Urinary bladder (tissue), 4 donors: ENCODE results near the gene OR10J5. TPM values are rescaled to one million over a fixed set of nuclear protein-coding genes. Genes with fewer than 3 reads are reported as not detected.
"Not testable (repeated sequence)": the region's sequence is repeated elsewhere in the genome, so short reads cannot be mapped to it uniquely, and the experiment has no call there.

Experiments used
- DNase-seq: peaks from one replicate; pipeline ENCODE4 v3.0.0-alpha.2; 2015; ENCODE audit errors: extremely low spot score
- H3K27ac ChIP-seq: one replicate; pipeline ENCODE4 v1.5.1; 2013; ENCODE audit warnings: low read depth, mild to moderate bottlenecking, moderate library complexity
- H3K36me3 ChIP-seq: one replicate; pipeline ENCODE4 v1.6.1; 2013; ENCODE audit warnings: mild to moderate bottlenecking, moderate library complexity; ENCODE audit not compliant: insufficient read depth
- H3K4me1 ChIP-seq: one replicate; pipeline ENCODE4 v1.6.1; 2013; ENCODE audit warnings: mild to moderate bottlenecking, moderate library complexity; ENCODE audit not compliant: insufficient read depth
- H3K4me3 ChIP-seq: one replicate; pipeline ENCODE4 v1.5.1; 2013; ENCODE audit warnings: low read depth, low read length
- WGBS: extraction: QIAGEN DNeasy Blood & Tissue Kit; methylation state at CpG from one replicate; pipeline ENCODE4 v1.1.7; 2013; 5-methylcytosine and 5-hydroxymethylcytosine counted together
- polyA plus RNA-seq: library from polyadenylated mRNA; stranded (reverse); fragments of 200-250 nt; gene quantifications from one replicate; pipeline ENCODE4 v1.2.3, GENCODE V29; 2013
- total RNA-seq: library from RNA; depleted of rRNA; stranded (reverse); fragments of >200 nt; gene quantifications from one replicate; pipeline ENCODE4 v1.2.3, GENCODE V29; 2014
- donor health status: healthy with polysubstance abuse.
- donor health status: healthy.

OR10J5 gene, protein sequence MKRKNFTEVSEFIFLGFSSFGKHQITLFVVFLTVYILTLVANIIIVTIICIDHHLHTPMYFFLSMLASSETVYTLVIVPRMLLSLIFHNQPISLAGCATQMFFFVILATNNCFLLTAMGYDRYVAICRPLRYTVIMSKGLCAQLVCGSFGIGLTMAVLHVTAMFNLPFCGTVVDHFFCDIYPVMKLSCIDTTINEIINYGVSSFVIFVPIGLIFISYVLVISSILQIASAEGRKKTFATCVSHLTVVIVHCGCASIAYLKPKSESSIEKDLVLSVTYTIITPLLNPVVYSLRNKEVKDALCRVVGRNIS
- total RNA-seq = not detected
- not detected for polyA plus RNA-seq

DNA sequence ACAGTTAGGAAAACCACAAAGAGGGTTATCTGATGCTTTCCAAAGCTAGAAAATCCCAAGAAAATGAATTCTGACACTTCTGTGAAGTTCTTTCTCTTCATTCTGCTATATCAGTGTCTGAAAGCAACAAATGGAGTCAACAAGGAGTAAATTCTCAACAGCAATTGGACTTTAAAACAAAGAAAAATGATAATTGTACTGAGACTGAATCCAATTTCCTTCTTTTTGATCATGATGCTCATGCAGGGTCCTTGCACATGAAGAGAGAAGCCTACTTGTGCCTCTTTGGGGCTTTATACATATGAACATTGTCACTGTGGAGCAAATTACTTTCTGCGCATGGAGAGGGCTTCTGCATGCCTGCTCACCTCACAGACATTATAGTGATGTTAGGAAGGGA is at the start of gene OR10J5:
Gene OR10J5 (minus strand): TSS at position 101 of the 400 bp plus-strand sequence. CDS start 0 bp downstream, at position 101.
- H3K4me1 ChIP-seq = no peaks in the 10 kb centered on the region
- no peak for DNase-seq
- H3K27ac ChIP-seq = no peak within 1 kb of the TSS
- no peak within 1 kb of the TSS for H3K4me3 ChIP-seq
- no peaks in the 10 kb centered on the region for H3K36me3 ChIP-seq
- 100% methylated on average over 1 of the region's 1 CpG for WGBS

DNA sequence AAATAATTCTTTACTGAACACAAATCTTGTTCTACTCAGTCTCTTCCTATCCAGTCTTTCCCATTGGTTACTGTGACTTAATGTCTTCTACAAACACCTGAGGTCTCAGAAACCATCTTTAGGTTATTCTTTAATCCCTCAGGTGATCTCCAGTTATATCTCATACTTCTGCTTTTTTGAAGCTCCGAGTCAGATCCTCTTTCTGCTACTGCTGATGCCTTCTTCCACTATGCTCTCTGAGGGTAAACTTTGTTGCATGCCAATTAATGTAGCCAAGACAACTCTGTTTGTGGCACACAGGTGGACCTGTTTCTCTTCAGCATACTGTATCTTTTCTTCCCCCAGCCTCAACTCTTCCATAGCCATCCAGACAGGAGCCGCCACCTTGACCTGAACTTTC is 48.7 kb upstream of the OR10J5 start:
- 73% methylated on average over 2 of the region's 2 CpGs for WGBS
- no peaks in the 10 kb centered on the region for H3K36me3 ChIP-seq
- no peaks in the 10 kb centered on the region for H3K4me1 ChIP-seq
- no peak overlapping the region for H3K27ac ChIP-seq
- no peak for DNase-seq
- no peak overlapping the region for H3K4me3 ChIP-seq

DNA sequence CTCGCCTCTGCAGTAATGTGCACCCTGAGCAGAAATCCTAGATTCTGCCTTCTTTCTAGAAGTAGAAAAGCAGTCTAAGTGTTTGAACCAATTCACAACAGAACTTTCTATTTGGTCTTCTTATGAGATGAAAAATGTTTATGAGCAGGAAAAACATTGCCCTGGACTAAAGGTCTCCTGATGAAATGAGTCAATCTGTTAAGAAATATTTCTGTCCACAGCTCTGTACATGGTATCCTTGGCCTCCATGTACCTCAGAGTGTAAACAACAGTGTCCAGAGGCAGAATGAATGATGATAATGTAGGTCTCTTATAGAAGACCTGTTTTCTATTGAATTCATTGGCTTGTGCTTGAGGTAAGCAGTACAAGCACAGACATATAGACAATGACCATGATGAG is 45.6 kb upstream of the OR10J5 start:
- WGBS = 84% methylated on average over 1 of the region's 1 CpG
- Histone ChIP-seq H3K4me1 (no peaks in the 10 kb centered on the region), H3K4me3 (no peak overlapping the region), H3K36me3 (no peaks in the 10 kb centered on the region), H3K27ac (no peak overlapping the region)
- no peak for DNase-seq

DNA sequence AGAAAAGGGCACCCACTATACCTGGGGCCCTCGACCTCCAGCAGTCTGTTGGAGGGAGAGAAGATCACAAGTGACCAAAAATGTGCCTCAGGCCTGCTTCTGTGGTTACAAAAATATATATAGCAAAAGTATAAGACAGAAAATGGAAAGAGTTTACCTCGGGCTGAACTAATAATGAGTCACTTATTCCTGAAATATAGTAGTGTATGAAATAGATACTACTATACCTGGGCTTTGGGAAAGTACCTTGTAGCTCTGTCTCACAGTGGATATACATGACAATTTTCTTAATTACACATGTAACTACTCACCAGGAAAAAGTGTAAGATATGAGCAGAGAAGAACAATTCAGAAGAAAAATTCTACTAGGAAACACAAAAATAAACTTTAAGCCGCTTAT is 44.5 kb upstream of the OR10J5 start:
- no peak for DNase-seq
- WGBS = 67% methylated on average over 3 of the region's 3 CpGs
- H3K4me1 ChIP-seq = no peaks in the 10 kb centered on the region
- no peaks in the 10 kb centered on the region for H3K36me3 ChIP-seq
- no peak overlapping the region for H3K4me3 ChIP-seq
- H3K27ac ChIP-seq = no peak overlapping the region

DNA sequence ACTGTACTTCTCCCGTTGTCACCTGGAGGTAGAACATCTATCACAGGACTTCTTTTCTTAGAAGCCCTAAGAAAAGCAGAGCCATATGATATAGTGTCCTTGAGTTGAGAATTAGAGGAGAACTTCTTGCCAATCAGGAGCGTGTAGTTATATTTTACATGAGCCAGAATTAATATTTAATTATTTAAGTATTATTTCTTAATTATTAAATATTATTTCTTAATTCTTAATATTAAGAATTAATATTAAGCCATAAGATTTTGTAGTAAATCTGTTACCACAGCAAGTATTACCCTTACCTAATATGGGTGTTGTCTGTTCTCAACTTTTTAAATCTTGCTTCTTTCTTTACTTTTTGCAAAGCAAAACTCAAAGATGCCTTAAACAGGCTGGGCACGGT is 41.6 kb upstream of the OR10J5 start:
- no peak for DNase-seq
- H3K27ac ChIP-seq = no peak overlapping the region
- H3K4me1 ChIP-seq = no peaks in the 10 kb centered on the region
- no peaks in the 10 kb centered on the region for H3K36me3 ChIP-seq
- no peak overlapping the region for H3K4me3 ChIP-seq
- 97% methylated on average over 3 of the region's 3 CpGs for WGBS

DNA sequence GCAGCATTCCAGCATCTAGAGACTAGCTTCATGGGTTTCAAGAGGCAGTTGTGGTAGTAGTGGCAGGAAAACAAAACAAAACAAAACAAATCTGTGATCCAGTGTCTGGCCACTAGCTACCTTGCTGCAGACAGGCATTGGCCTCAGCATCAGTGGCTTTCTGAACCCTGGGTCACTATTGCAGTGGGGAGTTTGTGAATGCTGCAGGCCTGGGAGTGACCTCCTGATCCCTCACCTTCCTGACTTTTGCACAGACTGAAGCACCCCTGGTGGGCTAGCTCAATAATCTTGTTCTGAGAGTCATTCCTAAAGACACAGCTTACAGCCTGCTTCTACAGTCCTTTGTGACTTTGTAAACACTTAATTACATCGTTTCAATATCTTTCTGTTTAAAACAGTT is 26.9 kb upstream of the OR10J5 start:
- WGBS = 30% methylated on average over 1 of the region's 1 CpG
- Histone ChIP-seq H3K4me1 (no peaks in the 10 kb centered on the region), H3K4me3 (no peak overlapping the region), H3K36me3 (no peaks in the 10 kb centered on the region), H3K27ac (no peak overlapping the region)
- DNase-seq = no peak

DNA sequence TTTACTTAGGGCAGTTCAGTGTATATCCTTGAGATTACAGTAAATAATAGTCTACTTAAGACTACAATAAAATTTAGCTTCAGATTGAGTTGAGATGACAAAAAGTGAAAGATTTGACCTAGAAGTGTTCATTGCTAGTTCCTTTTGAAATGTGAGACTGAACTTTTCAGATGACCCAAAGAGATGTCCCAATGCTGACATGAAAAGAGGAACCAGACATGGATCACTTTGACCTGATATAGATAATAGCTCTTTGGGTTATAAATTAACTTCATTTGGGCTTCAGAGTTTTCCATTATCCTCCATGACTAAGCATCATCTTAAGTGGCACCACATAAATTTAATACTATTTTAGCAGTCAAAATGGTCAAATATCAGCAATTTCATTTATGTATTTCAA is 25.7 kb upstream of the OR10J5 start:
- no peaks in the 10 kb centered on the region for H3K36me3 ChIP-seq
- DNase-seq = no peak
- no peak overlapping the region for H3K27ac ChIP-seq
- no peak overlapping the region for H3K4me3 ChIP-seq
- no peaks in the 10 kb centered on the region for H3K4me1 ChIP-seq

DNA sequence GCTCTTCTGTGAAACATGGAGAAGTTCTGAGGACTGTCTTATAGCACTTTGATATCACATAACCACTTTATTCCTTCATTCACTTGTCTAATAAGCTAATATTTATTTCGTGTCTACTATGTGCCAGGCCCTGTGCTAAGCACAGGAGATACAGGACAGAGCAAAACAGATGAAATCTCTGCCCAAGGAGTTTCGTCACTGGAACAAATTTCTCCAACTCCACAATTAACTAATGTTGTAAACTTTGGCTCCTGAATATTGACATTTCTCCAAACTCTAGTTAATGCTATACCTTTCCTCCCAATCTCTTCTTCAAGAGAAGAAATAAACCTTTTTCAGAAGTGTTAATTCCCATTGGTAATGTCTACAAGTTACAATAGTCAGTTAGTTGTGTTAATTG is 24.8 kb upstream of the OR10J5 start:
- Histone ChIP-seq H3K36me3 (no peaks in the 10 kb centered on the region), H3K27ac (no peak overlapping the region), H3K4me1 (no peaks in the 10 kb centered on the region), H3K4me3 (no peak overlapping the region)
- 58% methylated on average over 2 of the region's 2 CpGs for WGBS
- no peak for DNase-seq

DNA sequence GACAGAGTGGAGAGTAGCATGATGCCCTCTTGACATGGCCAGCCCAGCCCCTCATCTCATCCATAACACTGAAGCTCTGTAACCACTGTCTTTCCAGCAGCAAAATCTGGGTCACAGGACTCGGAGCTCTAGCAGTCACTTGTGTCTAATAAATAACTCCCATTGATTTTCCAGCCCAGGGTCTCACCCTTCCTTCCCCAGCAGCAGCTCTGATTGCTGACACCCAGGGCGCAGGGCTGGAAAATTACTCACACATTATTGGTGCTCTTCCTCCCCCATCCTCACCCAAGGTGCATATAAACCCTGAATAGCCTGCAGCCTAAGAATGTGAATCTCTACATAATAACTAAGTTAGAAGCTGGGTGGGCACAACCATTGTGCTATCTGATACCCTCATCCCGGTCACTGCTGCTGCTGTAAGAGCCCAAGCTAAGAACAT is 21.1 kb upstream of the OR10J5 start:
- Histone ChIP-seq H3K4me3 (no peak overlapping the region), H3K4me1 (no peaks in the 10 kb centered on the region), H3K36me3 (no peaks in the 10 kb centered on the region), H3K27ac (no peak overlapping the region)
- 65% methylated on average over 3 of the region's 3 CpGs for WGBS
- no peak for DNase-seq

DNA sequence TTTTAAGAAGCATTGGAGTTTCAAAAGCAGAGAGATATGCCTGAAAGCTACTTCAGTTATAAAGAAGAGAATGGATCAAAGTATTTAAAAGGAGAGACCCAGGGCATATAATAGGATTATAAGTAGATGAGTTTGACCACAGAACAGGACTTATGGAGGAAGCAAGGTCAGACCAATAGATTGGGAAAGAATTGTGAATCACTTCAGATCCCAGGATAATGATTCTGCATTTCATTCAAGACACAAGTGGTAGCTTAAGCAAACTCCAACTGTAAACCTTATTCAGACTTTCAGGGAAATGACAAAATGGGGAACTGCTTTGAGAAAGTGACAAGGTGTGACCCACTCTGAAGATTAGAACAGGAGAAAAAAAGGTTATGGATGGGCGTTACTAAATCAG is 18.9 kb upstream of the OR10J5 start:
- Histone ChIP-seq H3K4me3 (no peak overlapping the region), H3K27ac (no peak overlapping the region)
- no peak for DNase-seq

DNA sequence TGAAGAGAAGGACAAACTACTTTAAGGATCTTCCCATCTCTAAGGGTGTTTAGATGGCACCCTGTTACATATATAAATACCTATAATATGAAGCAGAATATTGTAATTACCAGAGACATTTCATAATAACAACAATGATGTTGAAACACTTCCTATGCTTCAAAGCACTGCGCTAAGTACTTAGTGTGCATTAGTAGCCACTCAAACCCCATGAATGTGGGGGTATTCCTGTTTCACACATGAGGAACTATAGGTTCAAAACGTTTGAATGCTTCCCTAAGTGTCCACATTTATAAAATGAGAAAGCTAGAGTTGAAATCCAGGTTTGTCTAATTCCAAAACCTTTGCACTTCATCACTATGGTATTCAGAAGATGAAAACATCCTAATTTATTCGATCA is 18.5 kb upstream of the OR10J5 start:
- Histone ChIP-seq H3K4me3 (no peak overlapping the region), H3K36me3 (no peaks in the 10 kb centered on the region), H3K4me1 (no peaks in the 10 kb centered on the region), H3K27ac (no peak overlapping the region)
- 54% methylated on average over 3 of the region's 3 CpGs for WGBS
- DNase-seq = no peak

More for the DNA sequence above, 18.9 kb upstream of the OR10J5 start:
- Histone ChIP-seq H3K36me3 (no peaks in the 10 kb centered on the region), H3K4me1 (no peaks in the 10 kb centered on the region)
- 64% methylated on average over 1 of the region's 1 CpG for WGBS

DNA sequence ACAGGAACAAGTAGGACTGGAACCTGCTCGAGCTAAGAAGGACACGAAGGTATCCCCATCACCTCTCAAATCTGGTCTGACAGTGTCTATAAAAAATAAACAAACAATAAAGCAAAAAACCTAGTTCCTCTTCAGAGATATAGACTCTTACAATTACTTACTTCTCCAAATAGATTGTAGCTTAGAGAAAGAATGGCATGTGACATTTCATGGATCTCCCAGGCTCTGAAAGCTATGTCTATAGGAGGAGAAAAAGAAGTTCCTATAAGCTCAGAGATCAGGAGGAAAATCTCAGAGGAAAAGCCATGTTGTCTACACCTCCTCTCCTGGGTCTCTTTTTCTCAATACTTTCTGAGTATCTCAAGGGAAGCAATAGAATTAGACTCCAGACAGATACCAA is 12.3 kb upstream of the OR10J5 start:
- Histone ChIP-seq H3K4me3 (no peak overlapping the region), H3K4me1 (no peaks in the 10 kb centered on the region), H3K36me3 (no peaks in the 10 kb centered on the region), H3K27ac (no peak overlapping the region)
- no peak for DNase-seq
- 63% methylated on average over 2 of the region's 2 CpGs for WGBS

DNA sequence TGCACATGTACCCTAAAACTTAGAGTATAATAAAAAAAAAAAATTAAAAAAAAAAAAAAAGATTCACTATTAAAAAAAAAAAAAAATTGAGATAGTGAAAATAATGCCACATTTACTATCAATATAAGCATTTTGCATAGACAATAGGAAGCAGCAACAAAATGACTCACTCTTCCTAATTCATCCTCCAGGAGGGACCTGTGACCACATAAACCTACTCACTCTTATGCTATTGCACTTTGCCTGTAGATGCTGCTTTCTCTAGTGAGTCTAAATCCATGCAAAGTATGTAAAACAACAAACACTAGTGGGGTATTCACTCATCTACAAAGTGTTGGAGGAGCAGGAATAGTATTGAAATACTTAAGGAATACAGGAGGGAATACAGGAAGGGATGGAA is 2.9 kb downstream of the OR10J5 start:
- Histone ChIP-seq H3K4me1 (no peaks in the 10 kb centered on the region), H3K27ac (no peak overlapping the region), H3K36me3 (no peaks in the 10 kb centered on the region), H3K4me3 (no peak overlapping the region)
- no peak for DNase-seq

DNA sequence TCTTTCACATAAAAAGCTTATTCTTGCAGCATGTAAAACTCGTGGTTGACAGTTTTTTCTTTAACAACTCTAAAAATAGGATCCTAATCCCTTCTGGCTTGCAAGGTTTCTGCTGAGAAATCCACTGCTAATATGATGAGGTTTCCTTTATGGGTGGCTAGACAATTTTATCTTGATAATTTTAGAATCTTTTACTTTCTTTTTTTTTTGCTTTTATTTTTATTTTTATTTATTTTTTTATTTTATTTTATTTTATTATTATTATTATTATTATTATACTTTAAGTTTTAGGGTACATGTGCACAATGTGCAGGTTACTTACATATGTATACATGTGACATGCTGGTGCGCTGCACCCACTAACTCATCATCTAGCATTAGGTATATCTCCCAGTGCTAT is 11.0 kb downstream of the OR10J5 start:
- WGBS = 62% methylated on average over 2 of the region's 2 CpGs
- not testable (repeated sequence) for DNase-seq, H3K36me3 ChIP-seq, H3K27ac ChIP-seq, H3K4me3 ChIP-seq, H3K4me1 ChIP-seq

DNA sequence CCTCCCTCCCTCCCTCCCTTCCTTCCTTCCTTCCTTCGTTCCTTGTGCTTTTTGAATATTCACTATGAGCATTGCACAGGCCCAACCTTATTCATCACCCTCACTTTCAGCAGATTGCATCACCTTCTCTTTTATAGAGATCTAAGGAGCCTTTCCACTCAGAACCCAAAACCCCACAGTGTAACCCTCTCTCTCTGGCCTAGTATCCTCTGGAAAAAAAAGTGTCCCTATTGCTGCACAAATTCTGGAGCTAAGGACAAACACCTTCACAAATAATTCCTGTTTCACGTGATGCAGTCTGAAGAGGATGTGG is 25.6 kb downstream of the OR10J5 start:
- no peaks in the 10 kb centered on the region for H3K4me1 ChIP-seq
- no peak overlapping the region for H3K4me3 ChIP-seq
- no peak overlapping the region for H3K27ac ChIP-seq
- 55% methylated on average over 2 of the region's 2 CpGs for WGBS
- H3K36me3 ChIP-seq = no peaks in the 10 kb centered on the region
- DNase-seq = no peak
